Right lobe of liver (tissue), 4 donors: ENCODE data around the gene TM7SF3.

Experiments
- POLR2A ChIP-seq: fragments of 450-650 bp; IDR thresholded peaks from one replicate; pipeline ENCODE4 v1.6.1; 2017; ENCODE audit warnings: antibody characterized with exemption, mild to moderate bottlenecking
- TF ChIP-seq, protein P1 (sequence below), 4 donors: fragments of 200-600 bp in 3 of 4; fragments of 450-650 bp in 1 of 4; IDR thresholded peaks; one replicate each; pipeline versions ENCODE4 v1.5.1 to v1.8.0; 2016 to 2022; ENCODE audit warnings: antibody characterized with exemption in 4 of 4, mild to moderate bottlenecking in 2 of 4
- donor health status: DM: no; HTN: no; CAD: no.
- donor health status: DM: no; HTN: no; CAD: no.
- donor health status: DM: no; HTN: yes; CAD: no.

- TF ChIP-seq, protein P1, sequence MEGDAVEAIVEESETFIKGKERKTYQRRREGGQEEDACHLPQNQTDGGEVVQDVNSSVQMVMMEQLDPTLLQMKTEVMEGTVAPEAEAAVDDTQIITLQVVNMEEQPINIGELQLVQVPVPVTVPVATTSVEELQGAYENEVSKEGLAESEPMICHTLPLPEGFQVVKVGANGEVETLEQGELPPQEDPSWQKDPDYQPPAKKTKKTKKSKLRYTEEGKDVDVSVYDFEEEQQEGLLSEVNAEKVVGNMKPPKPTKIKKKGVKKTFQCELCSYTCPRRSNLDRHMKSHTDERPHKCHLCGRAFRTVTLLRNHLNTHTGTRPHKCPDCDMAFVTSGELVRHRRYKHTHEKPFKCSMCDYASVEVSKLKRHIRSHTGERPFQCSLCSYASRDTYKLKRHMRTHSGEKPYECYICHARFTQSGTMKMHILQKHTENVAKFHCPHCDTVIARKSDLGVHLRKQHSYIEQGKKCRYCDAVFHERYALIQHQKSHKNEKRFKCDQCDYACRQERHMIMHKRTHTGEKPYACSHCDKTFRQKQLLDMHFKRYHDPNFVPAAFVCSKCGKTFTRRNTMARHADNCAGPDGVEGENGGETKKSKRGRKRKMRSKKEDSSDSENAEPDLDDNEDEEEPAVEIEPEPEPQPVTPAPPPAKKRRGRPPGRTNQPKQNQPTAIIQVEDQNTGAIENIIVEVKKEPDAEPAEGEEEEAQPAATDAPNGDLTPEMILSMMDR (IDR thresholded peaks at IDR 0.05), result no peak
- no peak for TF ChIP-seq POLR2A
These were observed 78.4 kb downstream of the TM7SF3 start for GRCh38 chr12:26935636-26936378.
